ENCODE results near the gene STK39. TPM values are rescaled to one million over a fixed set of nuclear protein-coding genes. Genes with fewer than 3 reads are reported as not detected.

The STK39 gene
- total RNA-seq, 1 donor from 2014 or later: 46.0 TPM

GRCh38 chr2:168184681-168185513, 62.5 kb downstream of the STK39 start:
- TF ChIP-seq CTCF (conservative IDR thresholded peaks at IDR 0.05; ENCODE audit: low read depth, low read length): no peak
- H3K4me3 ChIP-seq (ENCODE audit: low read depth, low read length): no peak overlapping the region
- no peak for DNase-seq (ENCODE audit: low read depth)

GRCh38 chr2:168183308-168183997, 63.9 kb downstream of the STK39 start:
- DNase-seq (ENCODE audit: low read depth): no peak
- no peak overlapping the region for H3K4me3 ChIP-seq (ENCODE audit: low read depth, low read length)
- TF ChIP-seq CTCF (conservative IDR thresholded peaks at IDR 0.05; ENCODE audit: low read depth, low read length): no peak

DNA sequence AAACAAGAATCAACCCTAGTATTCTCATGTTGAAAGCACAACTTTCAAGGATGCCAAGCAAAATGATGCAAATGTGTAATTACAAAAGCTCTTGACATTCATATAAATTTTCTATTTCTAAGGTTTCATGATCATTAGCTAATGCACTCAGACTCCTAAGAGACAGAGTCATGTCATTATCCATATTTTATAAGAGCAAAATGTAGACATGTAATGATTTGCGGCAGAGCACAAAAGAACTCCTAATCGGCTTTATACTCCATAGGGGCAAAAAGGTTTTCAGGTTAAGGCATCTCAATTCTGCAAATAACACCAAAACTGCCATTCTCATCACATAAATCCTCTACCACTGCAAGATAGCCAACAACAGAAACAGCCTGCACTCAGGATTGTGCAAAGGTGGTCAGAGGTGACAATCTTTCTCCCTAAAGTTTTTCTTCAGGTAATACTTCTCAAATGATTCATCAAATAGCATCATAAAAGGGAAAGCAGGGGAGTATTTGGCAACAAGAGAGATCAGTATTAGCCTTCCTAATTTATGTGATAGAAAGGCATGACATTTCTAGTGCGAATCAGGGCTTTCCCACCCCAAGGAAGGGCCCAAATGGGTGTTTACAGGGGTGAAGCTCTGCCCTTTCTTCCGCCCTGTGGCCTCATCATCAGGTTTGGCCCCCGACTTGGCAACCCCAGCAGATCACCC, 64.7 kb downstream of the STK39 start:
- DNase-seq (ENCODE audit: low read depth): no peak
- H3K4me3 ChIP-seq (ENCODE audit: low read depth, low read length): no peak overlapping the region
- no peak for TF ChIP-seq CTCF (conservative IDR thresholded peaks at IDR 0.05; ENCODE audit: low read depth, low read length)

DNA sequence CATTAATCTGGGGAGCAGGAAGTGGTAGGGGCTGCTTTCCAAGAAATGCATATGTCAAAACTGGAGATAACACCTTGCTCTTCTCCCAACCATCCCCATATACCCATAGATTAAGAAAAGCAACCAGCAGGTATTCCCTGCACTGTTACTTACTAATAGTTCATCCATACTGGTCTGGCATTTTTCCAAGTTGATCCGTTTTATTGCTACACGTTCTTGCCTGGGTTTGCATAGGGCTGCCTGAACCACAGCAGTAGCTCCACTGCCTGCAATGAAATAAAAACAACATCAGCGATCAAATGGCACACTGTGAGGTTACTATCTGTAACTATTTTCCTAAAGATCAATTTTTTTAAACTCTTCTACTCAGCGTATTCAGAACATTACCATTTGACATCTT, 65.6 kb downstream of the STK39 start:
- TF ChIP-seq CTCF (conservative IDR thresholded peaks at IDR 0.05; ENCODE audit: low read depth, low read length): no peak
- DNase-seq (ENCODE audit: low read depth): no peak
- H3K4me3 ChIP-seq (ENCODE audit: low read depth, low read length): no peak overlapping the region

DNA sequence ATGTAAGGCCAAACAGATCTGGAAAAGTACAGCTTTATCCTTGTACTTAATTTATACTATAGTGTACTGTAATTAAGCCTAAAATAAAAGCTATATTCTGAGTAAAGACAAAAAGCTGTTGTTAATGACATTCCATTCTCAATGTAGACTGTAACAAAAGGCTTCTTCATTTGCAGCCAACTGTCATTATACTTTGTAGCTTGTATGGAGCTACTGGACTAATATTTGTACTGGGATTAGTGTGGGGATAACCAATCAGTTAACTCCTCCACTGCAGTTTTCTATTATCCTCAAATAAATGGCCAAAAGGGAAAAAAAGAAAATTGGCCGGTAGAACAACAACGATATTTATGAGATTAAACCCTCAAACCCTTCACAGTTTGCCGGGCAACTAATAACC, 66.5 kb downstream of the STK39 start:
- no peak overlapping the region for H3K4me3 ChIP-seq (ENCODE audit: low read depth, low read length)
- DNase-seq (ENCODE audit: low read depth): no peak
- TF ChIP-seq CTCF (conservative IDR thresholded peaks at IDR 0.05; ENCODE audit: low read depth, low read length): no peak

DNA sequence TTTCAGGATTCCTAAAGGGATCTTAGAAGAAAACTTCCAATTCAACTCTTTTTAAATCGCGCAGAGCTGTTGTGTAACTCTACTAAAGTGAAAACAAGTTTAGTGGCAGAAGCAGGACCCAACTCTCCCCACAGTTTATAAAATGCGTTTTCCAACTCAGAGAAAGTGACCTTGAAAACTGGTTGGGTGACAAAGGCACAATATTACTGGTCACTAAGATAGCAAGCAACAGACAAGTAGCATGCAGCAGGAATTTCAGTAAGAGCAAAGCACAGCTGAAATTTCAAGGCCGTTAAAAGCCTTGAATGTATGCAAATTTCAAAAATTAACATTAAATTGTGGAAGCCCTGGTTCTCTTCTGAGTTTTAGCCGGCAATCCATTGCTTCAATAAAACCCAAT, 66.9 kb downstream of the STK39 start:
- no peak overlapping the region for H3K4me3 ChIP-seq (ENCODE audit: low read depth, low read length)
- TF ChIP-seq CTCF (conservative IDR thresholded peaks at IDR 0.05; ENCODE audit: low read depth, low read length): no peak
- no peak for DNase-seq (ENCODE audit: low read depth)
